Keratinocyte (primary cell): ENCODE measurements around the gene BCAS3.

Experiments
- EZH2 ChIP-seq: IDR thresholded peaks from one replicate; pipeline ENCODE4 v1.6.1; 2012; ENCODE audit warnings: inconsistent platforms, mild to moderate bottlenecking, low read length, moderate library complexity
- TF ChIP-seq, protein P1 (sequence below), 3 experiments: IDR thresholded peaks in 1 of 3; conservative IDR thresholded peaks in 1 of 3; optimal IDR thresholded peaks in 1 of 3; 2 replicates in 2 of 3; 3 replicates in 1 of 3; pipeline versions ENCODE3 to v1.5.1; 2011; ENCODE audit warnings: low read length in 3 of 3, mild to moderate bottlenecking in 3 of 3, moderate library complexity in 2 of 3, control low read depth in 1 of 3, inconsistent platforms in 1 of 3; ENCODE audit not compliant: insufficient read depth in 2 of 3; ENCODE audit errors: extremely low read depth in 1 of 3

DNA sequence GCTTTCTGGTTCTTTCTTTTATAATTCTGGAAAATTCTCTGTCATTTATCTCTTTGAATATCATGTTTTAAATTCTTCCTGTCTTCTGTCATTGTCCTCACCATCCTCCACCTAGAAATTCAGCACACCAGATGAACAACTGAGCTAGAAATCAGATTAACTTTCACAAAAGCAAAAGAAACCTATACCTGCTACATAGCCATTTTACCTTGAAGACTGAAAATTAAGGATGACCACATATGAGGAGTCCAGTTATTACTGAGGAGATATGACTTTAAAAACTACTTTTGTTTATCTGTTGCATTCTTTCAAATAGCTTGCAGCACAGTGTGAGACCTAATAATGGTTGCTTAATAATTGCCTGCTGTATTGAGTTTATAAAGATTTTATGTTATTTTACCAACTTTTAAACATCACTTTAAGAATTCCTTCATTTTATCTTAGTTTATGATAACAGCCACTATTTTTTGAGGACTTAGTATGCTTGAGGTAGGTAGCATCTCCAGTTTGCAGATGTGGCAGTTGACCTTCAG, 104.3 kb downstream of the BCAS3 start:
- TF ChIP-seq, protein P1, sequence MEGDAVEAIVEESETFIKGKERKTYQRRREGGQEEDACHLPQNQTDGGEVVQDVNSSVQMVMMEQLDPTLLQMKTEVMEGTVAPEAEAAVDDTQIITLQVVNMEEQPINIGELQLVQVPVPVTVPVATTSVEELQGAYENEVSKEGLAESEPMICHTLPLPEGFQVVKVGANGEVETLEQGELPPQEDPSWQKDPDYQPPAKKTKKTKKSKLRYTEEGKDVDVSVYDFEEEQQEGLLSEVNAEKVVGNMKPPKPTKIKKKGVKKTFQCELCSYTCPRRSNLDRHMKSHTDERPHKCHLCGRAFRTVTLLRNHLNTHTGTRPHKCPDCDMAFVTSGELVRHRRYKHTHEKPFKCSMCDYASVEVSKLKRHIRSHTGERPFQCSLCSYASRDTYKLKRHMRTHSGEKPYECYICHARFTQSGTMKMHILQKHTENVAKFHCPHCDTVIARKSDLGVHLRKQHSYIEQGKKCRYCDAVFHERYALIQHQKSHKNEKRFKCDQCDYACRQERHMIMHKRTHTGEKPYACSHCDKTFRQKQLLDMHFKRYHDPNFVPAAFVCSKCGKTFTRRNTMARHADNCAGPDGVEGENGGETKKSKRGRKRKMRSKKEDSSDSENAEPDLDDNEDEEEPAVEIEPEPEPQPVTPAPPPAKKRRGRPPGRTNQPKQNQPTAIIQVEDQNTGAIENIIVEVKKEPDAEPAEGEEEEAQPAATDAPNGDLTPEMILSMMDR (optimal IDR thresholded peaks at IDR 0.05 in 1 of 3, IDR thresholded peaks at IDR 0.05 in 1 of 3, conservative IDR thresholded peaks at IDR 0.05 in 1 of 3; ENCODE audit: extremely low read depth in 1 of 3, insufficient read depth in 2 of 3, low read length in 3 of 3): no peak
- no peak for TF ChIP-seq EZH2
